Glomerular endothelial cell (primary cell): Measurements from ENCODE around the gene SMIM13. TPM values are rescaled to one million over a fixed set of nuclear protein-coding genes. Genes with fewer than 3 reads are reported as not detected.

ENCODE experiments used
- DNase-seq: peaks from one replicate; pipeline ENCODE4 v3.0.0-alpha.2; 2011; ENCODE audit warnings: low read depth, low spot score; ENCODE audit errors: extremely low read depth
- total RNA-seq: library from RNA; depleted of rRNA; stranded (reverse); fragments of >200 nt; gene quantifications from 2 replicates; pipeline ENCODE4 v1.2.3, GENCODE V29; 2015

The SMIM13 gene
- total RNA-seq, 1 donor from 2014 or later, result 18.3 TPM

DNA sequence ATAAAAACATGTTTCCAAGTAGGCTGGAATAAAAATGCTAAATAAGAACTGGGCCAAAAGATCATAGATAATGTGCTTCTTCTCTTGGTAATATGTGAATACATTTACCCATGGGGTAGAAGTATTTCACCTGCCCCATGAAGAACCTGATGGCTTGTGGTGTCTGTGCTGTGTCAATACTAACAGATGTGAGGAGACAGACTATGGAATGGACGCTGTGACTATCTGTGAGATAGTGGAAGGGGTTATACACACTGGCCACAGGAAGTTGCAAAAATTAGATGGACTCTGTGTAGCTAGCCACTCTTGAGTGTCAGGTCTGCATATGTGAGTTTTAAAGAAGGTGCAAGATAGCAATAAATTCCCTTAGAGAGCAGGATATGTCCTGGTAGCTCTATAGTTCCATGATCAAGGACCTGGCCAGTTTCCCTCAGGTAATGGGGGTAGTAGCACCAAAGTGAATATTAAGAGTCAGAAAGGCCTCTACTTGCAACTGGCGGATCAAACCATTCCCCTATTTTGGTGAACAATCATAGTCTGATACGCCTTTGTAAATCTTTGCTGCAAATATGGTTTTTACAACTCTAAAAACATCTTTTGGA is 90.2 kb downstream of the SMIM13 start:
- DNase-seq, result no peak

DNA sequence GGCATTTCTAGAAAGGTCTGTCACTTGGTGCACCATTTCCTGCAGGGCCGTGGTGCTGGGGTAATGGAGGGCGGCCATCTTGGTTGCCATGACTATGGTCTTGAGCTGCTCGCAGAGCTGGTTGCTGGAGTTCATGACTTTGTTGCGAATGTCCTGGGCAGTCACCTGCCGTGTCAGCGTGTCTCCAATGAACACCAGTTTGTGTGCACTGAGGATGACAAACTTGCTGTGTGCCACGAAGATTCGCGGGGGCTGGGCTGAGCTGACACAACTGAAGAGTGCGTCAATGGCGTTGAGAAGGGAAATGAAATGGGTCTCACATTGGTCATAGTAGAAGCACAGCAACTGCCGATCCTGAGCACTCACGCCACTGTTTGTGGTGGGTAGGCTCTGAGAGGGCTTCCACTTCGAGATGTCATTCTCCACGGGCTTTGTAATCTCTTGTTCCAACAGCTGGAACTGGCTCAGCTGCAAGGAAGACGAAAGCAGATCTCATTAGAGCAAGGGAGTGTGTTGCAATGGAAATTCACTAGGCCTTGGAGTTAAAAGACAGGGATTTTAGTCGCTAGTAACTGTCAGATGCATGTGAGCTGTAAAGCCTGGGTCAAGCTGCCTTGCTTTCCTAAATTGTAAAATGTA is 91.7 kb downstream of the SMIM13 start:
- no peak for DNase-seq

DNA sequence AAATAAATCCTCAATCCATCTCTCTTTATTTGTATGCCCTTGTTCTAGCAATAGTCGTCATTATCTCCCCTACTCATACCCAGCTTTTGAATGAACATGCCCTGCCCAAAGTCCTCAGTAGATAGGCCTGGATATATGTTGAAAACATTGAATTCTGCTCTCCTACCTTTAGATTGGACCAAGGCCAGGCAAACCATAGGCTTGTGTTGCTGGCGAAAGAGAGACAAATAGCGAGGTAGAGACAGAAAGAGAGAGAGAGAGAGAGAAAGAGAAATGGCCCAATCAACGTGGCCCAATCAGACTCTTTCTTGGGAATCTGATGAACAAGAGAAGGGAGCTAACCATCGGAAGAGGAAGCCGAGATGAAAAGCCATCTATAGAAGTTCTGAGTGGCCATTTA is 93.7 kb downstream of the SMIM13 start:
- no peak for DNase-seq

Other genes starting within 250 kb of the SMIM13 start
- gene GCM2, start 211.8 kb upstream of the SMIM13 start, total RNA-seq, result not detected in 2 replicates
- 0.29 and 0.88 TPM in 2 replicates for gene SYCP2L, start 206.8 kb upstream of the SMIM13 start, total RNA-seq
- gene ELOVL2, start 49.5 kb upstream of the SMIM13 start, total RNA-seq, result not detected in 2 replicates
- 2.5 TPM in 2 replicates for gene ERVFRD-1, start 17.9 kb downstream of the SMIM13 start, total RNA-seq
- gene NEDD9, start 138.8 kb downstream of the SMIM13 start, total RNA-seq, result 87.6 and 149 TPM in 2 replicates